GM19240 (cell line): ENCODE data around the gene HSPB9.

Experiments used
- DNase-seq: peaks from one replicate; pipeline ENCODE4 v3.0.0; 2011; ENCODE audit warnings: low spot score; ENCODE audit not compliant: insufficient read length

Gene HSPB9

GRCh38 chr17:42098730-42099399 is 23.7 kb upstream of the HSPB9 start:
- no peak for DNase-seq

DNA sequence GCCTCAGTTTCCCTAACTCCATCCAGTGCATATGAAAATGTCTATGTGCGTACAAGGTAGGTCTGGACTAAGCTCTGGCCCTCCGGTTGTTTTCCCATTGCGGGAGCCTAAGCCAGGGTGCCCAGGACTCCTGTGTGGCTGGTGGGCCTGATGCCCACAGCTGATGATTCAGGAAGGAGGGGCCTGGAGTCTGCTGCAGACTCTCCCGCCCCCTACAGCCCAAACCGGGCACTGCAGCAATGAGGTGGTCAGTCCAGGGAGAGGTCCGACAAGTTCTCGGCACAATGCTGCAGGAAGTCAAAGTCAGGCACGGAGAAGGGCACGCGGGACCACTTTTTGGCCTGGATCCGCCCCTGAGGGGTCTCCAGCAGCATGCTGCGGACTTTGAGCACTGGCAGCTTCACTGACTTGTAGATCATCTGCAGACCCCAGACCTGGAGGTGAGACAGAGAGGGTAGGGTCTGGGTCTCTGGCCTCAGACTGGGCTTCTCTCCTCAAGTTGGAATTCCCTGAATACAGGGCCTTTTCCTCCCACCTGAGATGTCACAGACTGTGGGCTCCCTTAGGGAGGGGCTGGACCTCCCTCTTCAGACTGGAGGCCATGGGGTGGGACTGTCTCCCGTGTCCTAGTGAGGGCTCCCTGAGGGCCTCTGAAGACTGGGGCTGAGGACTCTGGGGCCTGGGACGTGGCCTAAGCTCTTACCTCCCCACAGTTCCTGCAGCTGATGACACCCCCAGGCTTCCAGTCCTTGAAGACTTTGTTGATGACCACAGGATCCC is 20.9 kb upstream of the HSPB9 start:
- DNase-seq, result peak; percentile 83

GRCh38 chr17:42103221-42103954 is 19.2 kb upstream of the HSPB9 start:
- no peak for DNase-seq

- DNase-seq, result no peak
Measured at GRCh38 chr17:42104264-42104663, 18.3 kb upstream of the HSPB9 start.

DNA sequence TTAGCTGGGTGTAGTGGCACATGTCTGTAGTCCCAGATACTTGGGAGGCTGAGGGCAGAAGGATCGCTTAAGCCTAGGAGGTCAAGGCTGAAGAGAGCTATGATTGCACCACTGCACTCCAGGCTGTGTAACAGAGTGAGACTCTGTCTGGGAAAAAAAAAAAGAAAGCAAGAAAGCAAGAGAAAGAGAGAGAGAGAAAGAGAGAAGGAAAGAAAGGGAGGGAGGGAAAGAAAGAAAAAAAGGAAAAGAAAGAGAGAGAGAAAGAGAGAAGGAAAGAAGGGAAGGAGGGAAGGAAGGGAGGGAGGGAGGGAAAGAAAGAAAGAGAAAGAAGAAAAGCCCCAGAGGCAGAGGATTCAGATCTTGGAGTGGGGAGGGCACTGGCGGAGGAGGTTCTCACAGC is 16.6 kb upstream of the HSPB9 start:
- no peak for DNase-seq

DNA sequence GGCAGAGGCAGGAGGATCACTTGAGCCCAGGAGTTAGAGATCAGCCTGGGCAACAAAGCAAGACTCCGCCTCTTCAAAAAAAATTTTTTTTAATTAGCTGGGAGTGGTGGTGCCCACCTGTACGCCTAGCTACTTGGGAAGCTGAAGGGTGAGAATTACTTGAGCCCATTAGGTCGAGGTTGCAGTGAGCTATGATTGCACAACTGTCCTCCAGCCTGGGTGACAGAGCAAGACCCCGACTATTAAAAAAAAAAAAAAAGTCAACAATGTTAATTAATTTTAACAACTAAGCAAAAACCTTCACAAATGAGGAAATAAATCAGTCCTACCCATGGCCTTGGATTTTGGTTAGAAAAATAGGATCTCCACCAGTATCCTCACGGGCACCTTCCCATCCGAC is 15.5 kb upstream of the HSPB9 start:
- DNase-seq, result no peak

- peak; percentile 93 for DNase-seq
Measured at GRCh38 chr17:42107597-42108576, 14.7 kb upstream of the HSPB9 start.

- no peak for DNase-seq
Measured at GRCh38 chr17:42109086-42109485, 13.5 kb upstream of the HSPB9 start.

DNA sequence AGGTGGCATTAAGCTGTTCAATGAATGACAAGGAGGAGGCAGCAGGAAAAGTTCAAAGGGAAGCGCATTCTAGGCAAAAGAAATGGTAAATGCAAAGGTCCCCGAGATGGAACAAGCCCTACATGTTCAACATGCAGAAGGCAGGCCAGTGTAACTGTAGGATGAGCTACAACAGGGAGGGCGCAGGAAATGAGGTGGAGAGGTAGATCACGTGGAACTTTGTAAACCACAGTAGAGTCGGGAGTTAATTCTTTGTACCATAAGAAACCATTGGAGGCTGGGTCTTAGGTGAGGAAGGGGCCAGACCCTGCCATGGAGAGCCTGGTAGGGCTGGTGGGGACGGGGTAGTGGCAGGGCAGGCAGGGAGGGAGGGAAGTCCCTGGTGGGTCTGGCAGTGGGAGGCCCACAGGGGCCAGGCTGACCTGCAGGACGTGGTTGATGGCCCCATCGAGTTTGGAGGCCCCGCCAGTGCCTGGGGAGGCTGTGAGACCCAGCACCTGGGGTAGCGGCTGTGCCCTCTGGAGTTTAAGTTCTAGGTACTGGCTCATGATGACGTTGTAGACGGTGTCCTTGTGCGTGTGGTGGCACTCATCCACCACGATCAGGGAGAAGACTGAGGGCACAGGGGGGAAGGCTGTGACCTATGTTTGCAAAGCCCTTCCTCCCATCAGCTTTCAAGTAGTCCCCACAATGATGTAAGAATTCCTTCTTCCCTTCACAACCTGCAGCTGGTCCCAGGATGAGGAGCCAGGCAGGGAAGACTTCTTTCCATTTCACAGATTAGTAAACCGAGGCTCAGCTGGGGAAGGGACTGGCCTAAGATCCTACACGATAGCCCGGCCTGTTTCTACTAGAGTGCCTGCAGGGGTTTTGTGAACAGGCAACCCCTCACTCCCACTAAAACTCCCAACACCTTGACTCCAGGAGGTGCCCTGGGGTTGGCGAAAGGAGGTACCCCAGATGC is 12.0 kb upstream of the HSPB9 start:
- no peak for DNase-seq

DNA sequence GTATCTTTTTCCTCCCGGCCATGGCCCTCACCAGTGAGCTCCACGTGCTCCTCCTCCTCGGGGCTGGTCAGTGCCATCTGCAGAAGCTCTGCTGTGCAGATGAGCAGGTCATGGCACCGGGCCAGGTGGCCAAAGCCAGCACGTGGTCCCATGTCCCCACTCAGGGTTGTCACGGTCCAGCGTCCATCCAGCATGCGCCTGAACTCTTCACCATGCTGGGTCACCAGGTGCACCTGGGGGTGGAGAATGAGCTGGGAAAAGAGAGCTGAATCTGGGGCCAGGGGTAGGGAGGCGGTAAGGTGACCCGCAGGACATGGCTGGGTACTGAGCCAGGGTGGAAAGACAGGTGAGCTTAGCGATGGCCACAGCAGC is 11.4 kb upstream of the HSPB9 start:
- DNase-seq, result no peak

DNA sequence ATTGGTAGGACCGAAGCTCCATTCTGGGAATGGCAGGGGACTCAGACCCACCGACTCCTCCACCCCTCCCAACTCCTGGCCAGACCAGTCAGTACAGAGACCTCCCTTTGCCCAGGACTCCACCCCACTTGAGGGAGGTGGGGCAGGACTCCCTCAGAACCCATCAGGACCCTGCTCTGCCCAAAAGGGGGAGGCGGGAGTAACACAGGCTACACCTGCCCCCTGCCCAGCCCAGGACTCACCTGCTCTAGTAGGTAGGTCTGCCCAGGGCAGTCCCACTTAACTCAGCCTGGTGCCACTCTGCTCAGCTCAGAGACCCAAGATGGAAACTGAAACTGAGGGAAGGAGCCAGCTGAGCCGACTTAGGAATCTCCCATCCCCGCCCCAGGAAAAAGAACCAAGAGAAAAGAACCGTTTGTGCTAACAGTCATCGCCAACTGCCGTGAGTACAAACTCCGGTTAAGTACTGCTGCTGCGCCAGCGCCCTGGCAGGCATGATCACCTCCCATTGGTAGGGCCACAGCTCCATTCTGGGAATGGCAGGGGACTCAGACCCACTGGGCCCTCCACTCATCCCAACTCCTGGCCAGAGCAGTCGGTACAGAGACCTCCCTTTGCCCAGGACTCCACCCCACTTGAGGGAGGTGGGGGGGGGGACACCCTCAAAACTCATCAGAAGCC is 10.6 kb upstream of the HSPB9 start:
- no peak for DNase-seq

DNA sequence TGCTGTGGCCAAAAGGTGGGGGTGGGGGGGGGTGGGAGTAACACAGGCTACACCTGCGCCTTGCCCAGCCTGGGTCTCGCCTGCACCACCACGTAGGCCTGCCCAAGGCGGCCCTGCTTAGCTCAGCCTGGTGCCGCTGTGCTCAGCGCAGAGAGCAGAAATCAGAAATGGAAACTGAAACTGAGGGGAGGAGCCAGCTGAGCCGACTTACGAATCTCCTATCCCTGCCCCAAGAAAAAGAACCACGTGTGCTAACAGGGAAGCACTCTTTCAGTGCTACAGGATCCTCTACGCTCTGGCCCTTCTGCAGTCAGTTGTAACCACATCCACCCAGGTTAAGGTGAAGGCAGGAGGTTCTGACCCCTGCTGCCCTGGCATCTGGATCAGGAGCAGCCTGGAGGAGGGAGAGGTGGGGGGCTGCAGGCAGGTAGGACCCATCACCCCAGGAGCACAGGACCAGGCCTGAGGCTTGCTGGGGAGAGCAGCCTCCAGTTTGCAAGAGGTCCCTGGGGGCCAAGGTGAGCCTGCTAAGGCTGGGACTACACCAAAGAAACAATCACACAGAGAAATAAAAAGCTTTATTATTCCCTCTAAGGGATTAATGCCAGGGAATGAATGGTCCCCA is 9.9 kb upstream of the HSPB9 start, which contains the start of gene DHX58:
DHX58 (minus strand) TSS at position 163 of the 625 bp plus-strand sequence. CDS start 822 bp downstream, outside the sequence.
- peak; percentile 89 for DNase-seq

DNA sequence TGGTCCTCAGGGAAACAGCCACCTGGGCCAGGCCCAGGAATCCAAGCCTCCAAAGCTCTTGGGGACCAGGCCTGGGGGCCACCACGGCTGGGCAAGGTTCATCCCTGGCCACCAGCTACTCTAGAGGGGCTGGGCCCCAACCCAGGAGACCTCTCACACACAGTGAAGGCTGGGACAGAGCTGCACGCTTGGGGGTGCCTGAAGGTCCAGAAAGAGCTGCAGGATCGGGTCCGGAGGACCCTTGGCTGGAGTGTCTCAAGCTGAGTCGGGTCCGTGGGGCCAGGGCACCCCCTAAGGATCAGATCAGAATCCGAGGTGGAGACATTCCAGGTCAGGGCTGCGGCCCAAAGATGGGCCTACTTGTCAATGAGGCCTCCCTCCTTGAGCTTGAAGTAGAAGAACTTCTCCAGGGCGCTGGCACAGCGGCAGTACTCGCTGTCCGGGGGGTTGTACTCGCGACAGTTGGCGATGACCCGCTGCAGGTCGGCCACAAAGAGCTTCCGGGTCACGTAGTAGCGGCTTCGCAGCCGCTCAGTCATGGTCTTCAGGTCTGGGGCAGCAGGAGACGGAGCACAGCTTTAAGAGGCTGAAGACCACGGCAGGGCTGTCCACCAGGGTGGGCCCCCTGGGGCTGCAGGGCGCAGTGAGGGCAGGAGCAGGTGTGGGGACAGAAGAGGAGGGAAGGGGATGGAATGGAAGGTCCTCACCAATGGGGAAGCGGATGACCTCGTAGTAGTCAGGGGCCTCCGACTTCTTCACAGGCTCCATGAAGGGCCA is 9.1 kb upstream of the HSPB9 start:
- no peak for DNase-seq

DNA sequence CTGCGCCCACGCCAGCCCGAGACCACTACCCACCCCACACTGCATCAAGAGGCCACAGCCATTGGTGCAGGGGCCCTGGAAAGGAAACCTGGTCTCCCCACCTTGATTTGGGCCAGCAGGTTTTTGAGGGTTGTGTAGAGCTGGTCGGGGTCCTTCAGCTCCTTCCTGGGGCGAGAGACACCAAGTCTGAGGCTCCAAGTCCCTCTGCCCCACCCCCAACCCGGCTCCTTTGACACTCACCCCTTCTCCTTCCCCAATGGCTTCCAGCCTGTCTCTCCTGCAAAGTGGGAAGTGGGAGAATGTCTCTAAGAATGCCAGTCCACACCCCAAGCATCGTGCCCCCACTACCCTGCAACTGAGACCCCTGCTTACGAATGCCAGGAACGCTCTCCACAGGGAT is 8.5 kb upstream of the HSPB9 start:
- DNase-seq, result no peak

GRCh38 chr17:42116705-42117396 is 5.8 kb upstream of the HSPB9 start:
- DNase-seq, result peak; percentile 56

GRCh38 chr17:42117397-42118125 is 5.0 kb upstream of the HSPB9 start:
- DNase-seq, result no peak

GRCh38 chr17:42118126-42118510 is 4.5 kb upstream of the HSPB9 start:
- no peak for DNase-seq
